ENCODE measurements around the gene CTDSPL. TPM values are rescaled to one million over a fixed set of nuclear protein-coding genes. Genes with fewer than 3 reads are reported as not detected.
A peak's percentile ranks its signal among the peaks of the same experiment; 100 is the strongest.

The CTDSPL gene
- polyA plus RNA-seq, 4 donors: 11.6 to 26.4 (median 14.5) TPM

- FAIRE-seq: no peak
- H3K27me3 ChIP-seq (ENCODE audit: control insufficient read depth in 3 of 3, insufficient read depth in 3 of 3, low read length in 3 of 3): no peaks in the 10 kb centered on the region
- H3K9me3 ChIP-seq (ENCODE audit: control insufficient read depth in 2 of 2, insufficient read depth in 1 of 2, low read depth in 1 of 2, low read length in 1 of 2): peaks cover 0 to 6% of the 10 kb centered on the region in 2 donors
These were observed 2.9 kb upstream of the CTDSPL start for GRCh38 chr3:37858742-37859141.

GRCh38 chr3:37859354-37859753 lies 2.3 kb upstream of the CTDSPL start:
- Histone ChIP-seq H3K9me3 (ENCODE audit: control insufficient read depth in 2 of 2, insufficient read depth in 1 of 2, low read depth in 1 of 2, low read length in 1 of 2) (peaks cover 0 to 6% of the 10 kb centered on the region in 2 donors), H3K4me1 (ENCODE audit: control insufficient read depth in 3 of 3, insufficient read depth in 2 of 3, low read depth in 1 of 3, low read length in 2 of 3) (peaks cover 0 to 27% (median 0%) of the 10 kb centered on the region in 3 donors), H3K4me3 (ENCODE audit: low read depth in 1 of 3, low read length in 3 of 3) (no peak overlapping the region), H3K36me3 (ENCODE audit: control insufficient read depth in 3 of 3, insufficient read depth in 2 of 3, low read depth in 1 of 3, low read length in 3 of 3) (peaks cover 0 to 12% (median 0%) of the 10 kb centered on the region in 3 donors), H3K27me3 (ENCODE audit: control insufficient read depth in 3 of 3, insufficient read depth in 3 of 3, low read length in 3 of 3) (no peaks in the 10 kb centered on the region), H3K27ac (ENCODE audit: low read depth in 1 of 3, low read length in 2 of 3) (no peak overlapping the region)
- no peak for DNase-seq
- no peak for FAIRE-seq
- WGBS, 3 donors: 64 to 84% (median 76%) methylated on average over 2 of the region's 2 CpGs

More at GRCh38 chr3:37858742-37859141, 2.9 kb upstream of the CTDSPL start:
- peaks cover 0 to 24% (median 0%) of the 10 kb centered on the region in 3 donors for H3K4me1 ChIP-seq (ENCODE audit: control insufficient read depth in 3 of 3, insufficient read depth in 2 of 3, low read depth in 1 of 3, low read length in 2 of 3)
- H3K36me3 ChIP-seq (ENCODE audit: control insufficient read depth in 3 of 3, insufficient read depth in 2 of 3, low read depth in 1 of 3, low read length in 3 of 3): peaks cover 0 to 13% (median 0%) of the 10 kb centered on the region in 3 donors
- H3K27ac ChIP-seq (ENCODE audit: low read depth in 1 of 3, low read length in 2 of 3): no peak overlapping the region
- no peak overlapping the region for H3K4me3 ChIP-seq (ENCODE audit: low read depth in 1 of 3, low read length in 3 of 3)
- no peak for DNase-seq

- Histone ChIP-seq H3K36me3 (ENCODE audit: control insufficient read depth in 3 of 3, insufficient read depth in 2 of 3, low read depth in 1 of 3, low read length in 3 of 3) (peaks cover 0 to 10% (median 0%) of the 10 kb centered on the region in 3 donors), H3K27me3 (ENCODE audit: control insufficient read depth in 3 of 3, insufficient read depth in 3 of 3, low read length in 3 of 3) (no peaks in the 10 kb centered on the region), H3K4me1 (ENCODE audit: control insufficient read depth in 3 of 3, insufficient read depth in 2 of 3, low read depth in 1 of 3, low read length in 2 of 3) (peaks cover 0 to 27% (median 0%) of the 10 kb centered on the region in 3 donors), H3K4me3 (ENCODE audit: low read depth in 1 of 3, low read length in 3 of 3) (no peak overlapping the region), H3K9me3 (ENCODE audit: control insufficient read depth in 2 of 2, insufficient read depth in 1 of 2, low read depth in 1 of 2, low read length in 1 of 2) (peaks cover 0 to 6% of the 10 kb centered on the region in 2 donors), H3K27ac (ENCODE audit: low read depth in 1 of 3, low read length in 2 of 3) (peak overlapping the region in 2 of 3 donors; percentile 60 to 76)
- DNase-seq (no peak), FAIRE-seq (no peak)
- WGBS, 3 donors: 78 to 81% (median 79%) methylated on average over 6 of the region's 6 CpGs
These were observed 1.8 kb upstream of the CTDSPL start for GRCh38 chr3:37859908-37860199.

GRCh38 chr3:37862219-37862902 lies 681 bp downstream of the CTDSPL start:
- peaks cover 0 to 27% (median 0%) of the 10 kb centered on the region in 3 donors for H3K4me1 ChIP-seq (ENCODE audit: control insufficient read depth in 3 of 3, insufficient read depth in 2 of 3, low read depth in 1 of 3, low read length in 2 of 3)
- 6 to 10% (median 7%) methylated on average over 28 to 38 of the region's 38 CpGs for WGBS, 3 donors
- H3K9me3 ChIP-seq (ENCODE audit: control insufficient read depth in 2 of 2, insufficient read depth in 1 of 2, low read depth in 1 of 2, low read length in 1 of 2): peaks cover 0 to 6% of the 10 kb centered on the region in 2 donors
- peaks cover 0 to 8% (median 0%) of the 10 kb centered on the region in 3 donors for H3K36me3 ChIP-seq (ENCODE audit: control insufficient read depth in 3 of 3, insufficient read depth in 2 of 3, low read depth in 1 of 3, low read length in 3 of 3)
- peak overlapping the region; percentile 59 to 80 (median 66) for H3K4me3 ChIP-seq (ENCODE audit: low read depth in 1 of 3, low read length in 3 of 3)
- DNase-seq (peak; percentile 54 to 73), FAIRE-seq (no peak)
- H3K27ac ChIP-seq (ENCODE audit: low read depth in 1 of 3, low read length in 2 of 3): peak overlapping the region in 2 of 3 donors; percentile 28 to 35
- H3K27me3 ChIP-seq (ENCODE audit: control insufficient read depth in 3 of 3, insufficient read depth in 3 of 3, low read length in 3 of 3): no peaks in the 10 kb centered on the region

GRCh38 chr3:37862903-37863815 lies 1.5 kb downstream of the CTDSPL start:
- DNase-seq (peak; percentile 25 to 49), FAIRE-seq (no peak)
- H3K27ac ChIP-seq (ENCODE audit: low read depth in 1 of 3, low read length in 2 of 3): peak overlapping the region in 2 of 3 donors; percentile 28 to 35
- H3K27me3 ChIP-seq (ENCODE audit: control insufficient read depth in 3 of 3, insufficient read depth in 3 of 3, low read length in 3 of 3): no peaks in the 10 kb centered on the region
- H3K9me3 ChIP-seq (ENCODE audit: control insufficient read depth in 2 of 2, insufficient read depth in 1 of 2, low read depth in 1 of 2, low read length in 1 of 2): peaks cover 0 to 6% of the 10 kb centered on the region in 2 donors
- WGBS, 3 donors: 32 to 52% (median 37%) methylated on average over 13 of the region's 13 CpGs
- peak overlapping the region in 2 of 3 donors; percentile 59 to 66 for H3K4me3 ChIP-seq (ENCODE audit: low read depth in 1 of 3, low read length in 3 of 3)
- H3K4me1 ChIP-seq (ENCODE audit: control insufficient read depth in 3 of 3, insufficient read depth in 2 of 3, low read depth in 1 of 3, low read length in 2 of 3): peaks cover 0 to 27% (median 0%) of the 10 kb centered on the region in 3 donors
- H3K36me3 ChIP-seq (ENCODE audit: control insufficient read depth in 3 of 3, insufficient read depth in 2 of 3, low read depth in 1 of 3, low read length in 3 of 3): peaks cover 0 to 5% (median 0%) of the 10 kb centered on the region in 3 donors

GRCh38 chr3:37863949-37864822 lies 2.5 kb downstream of the CTDSPL start:
- Histone ChIP-seq H3K9me3 (ENCODE audit: control insufficient read depth in 2 of 2, insufficient read depth in 1 of 2, low read depth in 1 of 2, low read length in 1 of 2) (peaks cover 0 to 6% of the 10 kb centered on the region in 2 donors), H3K36me3 (ENCODE audit: control insufficient read depth in 3 of 3, insufficient read depth in 2 of 3, low read depth in 1 of 3, low read length in 3 of 3) (peaks cover 0 to 3% (median 0%) of the 10 kb centered on the region in 3 donors), H3K27ac (ENCODE audit: low read depth in 1 of 3, low read length in 2 of 3) (no peak overlapping the region), H3K4me3 (ENCODE audit: low read depth in 1 of 3, low read length in 3 of 3) (no peak overlapping the region), H3K27me3 (ENCODE audit: control insufficient read depth in 3 of 3, insufficient read depth in 3 of 3, low read length in 3 of 3) (no peaks in the 10 kb centered on the region), H3K4me1 (ENCODE audit: control insufficient read depth in 3 of 3, insufficient read depth in 2 of 3, low read depth in 1 of 3, low read length in 2 of 3) (peaks cover 0 to 27% (median 0%) of the 10 kb centered on the region in 3 donors)
- FAIRE-seq: no peak
- peak in 1 of 2 donors; percentile 12 for DNase-seq
- 46 to 55% (median 53%) methylated on average over 5 of the region's 5 CpGs for WGBS, 3 donors

- peaks cover 0 to 26% (median 0%) of the 10 kb centered on the region in 3 donors for H3K4me1 ChIP-seq (ENCODE audit: control insufficient read depth in 3 of 3, insufficient read depth in 2 of 3, low read depth in 1 of 3, low read length in 2 of 3)
- peaks cover 0 to 3% of the 10 kb centered on the region in 2 donors for H3K9me3 ChIP-seq (ENCODE audit: control insufficient read depth in 2 of 2, insufficient read depth in 1 of 2, low read depth in 1 of 2, low read length in 1 of 2)
- DNase-seq: peak; percentile 19 to 28
- no peak overlapping the region for H3K27ac ChIP-seq (ENCODE audit: low read depth in 1 of 3, low read length in 2 of 3)
- FAIRE-seq: no peak
- no peaks in the 10 kb centered on the region for H3K27me3 ChIP-seq (ENCODE audit: control insufficient read depth in 3 of 3, insufficient read depth in 3 of 3, low read length in 3 of 3)
- 6 to 26% (median 13%) methylated on average over 1 of the region's 1 CpG for WGBS, 3 donors
- H3K36me3 ChIP-seq (ENCODE audit: control insufficient read depth in 3 of 3, insufficient read depth in 2 of 3, low read depth in 1 of 3, low read length in 3 of 3): peaks cover 0 to 1% (median 0%) of the 10 kb centered on the region in 3 donors
- no peak overlapping the region for H3K4me3 ChIP-seq (ENCODE audit: low read depth in 1 of 3, low read length in 3 of 3)
These were observed 3.2 kb downstream of the CTDSPL start for GRCh38 chr3:37864904-37865303.

Measured in small intestine (tissue), 7 donors.